IPS DF 6.9 (cell line): ENCODE measurements around the gene ADCY5.

Experiments used
- DNase-seq: peaks from one replicate; pipeline ENCODE4 v3.0.0-alpha.2; 2013; ENCODE audit warnings: low read depth, low spot score
- H3K27ac ChIP-seq: one replicate; pipeline ENCODE4 v1.5.1; 2013; ENCODE audit warnings: low read length, control low read depth
- H3K27me3 ChIP-seq: 2 replicates; pipeline ENCODE4 v1.6.1; 2013; ENCODE audit warnings: mild to moderate bottlenecking, low read length; ENCODE audit not compliant: control insufficient read depth, insufficient read depth
- H3K36me3 ChIP-seq: 2 replicates; pipeline ENCODE4 v1.6.1; 2013; ENCODE audit warnings: low read length; ENCODE audit not compliant: control insufficient read depth, insufficient read depth
- H3K4me1 ChIP-seq: 2 replicates; pipeline ENCODE4 v1.6.1; 2013; ENCODE audit warnings: low read length; ENCODE audit not compliant: control insufficient read depth, insufficient read depth
- H3K4me3 ChIP-seq: 2 replicates; pipeline ENCODE4 v1.5.1; 2013; ENCODE audit warnings: mild to moderate bottlenecking, low read length
- H3K9me3 ChIP-seq: 2 replicates; pipeline ENCODE4 v1.6.1; 2013; ENCODE audit warnings: low read length, inconsistent platforms; ENCODE audit not compliant: control insufficient read depth, insufficient read depth
- WGBS: extraction: QIAGEN DNeasy Blood & Tissue Kit; methylation state at CpG from one replicate; pipeline ENCODE4 v1.1.7; 2013; ENCODE audit warnings: mixed read lengths, missing lambda C conversion rate; ENCODE audit not compliant: insufficient read length, insufficient coverage; 5-methylcytosine and 5-hydroxymethylcytosine counted together

Gene ADCY5

DNA sequence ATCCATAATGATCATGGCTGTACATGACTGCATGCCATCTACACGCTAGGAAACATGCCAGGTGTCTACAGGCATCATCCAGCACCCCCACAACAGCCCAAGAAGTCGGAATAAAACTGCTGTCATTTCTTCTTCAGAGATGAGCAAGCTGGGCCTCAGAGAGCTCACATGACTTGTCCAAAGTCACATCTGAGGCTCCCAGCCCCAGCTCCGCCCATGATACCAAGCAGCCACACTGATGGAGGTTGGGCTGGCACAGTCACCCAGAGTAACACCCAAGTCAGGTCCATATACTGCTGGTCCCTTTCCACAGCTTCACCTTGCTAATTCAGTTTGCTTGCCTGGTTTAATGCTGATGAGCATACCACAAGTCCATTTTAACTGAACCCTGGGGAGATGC, 130.5 kb downstream of the ADCY5 start:
- no peaks in the 10 kb centered on the region for H3K36me3 ChIP-seq
- peaks cover 21% of the 10 kb centered on the region for H3K4me1 ChIP-seq
- no peaks in the 10 kb centered on the region for H3K9me3 ChIP-seq
- no peak overlapping the region for H3K27ac ChIP-seq
- DNase-seq = no peak
- H3K4me3 ChIP-seq = no peak overlapping the region
- no CpG with 5 or more reads among the region's 3 CpGs for WGBS
- H3K27me3 ChIP-seq = no peaks in the 10 kb centered on the region

DNA sequence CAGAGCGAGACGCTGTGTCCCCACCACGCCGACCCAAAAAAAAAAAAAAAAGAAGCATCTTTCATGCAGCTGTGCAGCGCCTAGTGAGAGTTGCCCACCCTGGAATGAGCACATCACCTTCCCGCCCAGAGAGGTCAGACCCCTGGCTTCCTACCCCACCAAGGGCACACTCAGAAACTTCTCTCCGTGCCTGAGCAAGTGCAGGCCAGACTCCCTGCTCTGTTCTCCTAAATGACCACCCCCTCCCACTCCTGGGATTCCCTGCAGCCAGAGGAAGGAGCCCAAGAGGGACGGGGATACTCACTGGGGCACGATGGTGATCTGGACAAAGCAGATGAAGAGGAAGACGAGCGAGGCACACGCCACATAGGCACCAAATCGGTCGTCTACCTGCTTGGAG, 131.2 kb downstream of the ADCY5 start:
- Histone ChIP-seq H3K27me3 (no peaks in the 10 kb centered on the region), H3K9me3 (no peaks in the 10 kb centered on the region), H3K36me3 (no peaks in the 10 kb centered on the region), H3K4me1 (peaks cover 25% of the 10 kb centered on the region), H3K4me3 (no peak overlapping the region), H3K27ac (no peak overlapping the region)
- no CpG with 5 or more reads among the region's 14 CpGs for WGBS
- no peak for DNase-seq

DNA sequence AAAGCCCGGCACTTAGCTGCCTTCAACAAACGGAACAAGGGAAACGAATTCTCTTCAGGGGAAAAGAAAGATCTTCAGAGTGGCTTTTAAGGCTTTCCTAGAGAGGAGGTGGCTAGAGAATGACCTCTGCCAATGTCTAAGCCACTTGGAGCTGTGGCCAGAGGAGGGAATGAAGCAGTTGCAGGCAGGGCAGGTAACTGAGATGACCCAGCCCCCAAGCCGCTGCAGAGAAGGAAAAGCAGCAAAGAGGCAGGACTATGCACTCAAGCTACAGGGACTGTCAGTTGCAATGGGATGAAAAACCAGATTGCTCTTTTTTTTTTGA, 133.7 kb downstream of the ADCY5 start:
- no CpG with 5 or more reads among the region's 4 CpGs for WGBS
- H3K27ac ChIP-seq = peak overlapping the region; percentile 40
- no peaks in the 10 kb centered on the region for H3K9me3 ChIP-seq
- no peak for DNase-seq
- H3K4me3 ChIP-seq = no peak overlapping the region
- no peaks in the 10 kb centered on the region for H3K36me3 ChIP-seq
- H3K4me1 ChIP-seq = peaks cover 28% of the 10 kb centered on the region
- H3K27me3 ChIP-seq = no peaks in the 10 kb centered on the region

DNA sequence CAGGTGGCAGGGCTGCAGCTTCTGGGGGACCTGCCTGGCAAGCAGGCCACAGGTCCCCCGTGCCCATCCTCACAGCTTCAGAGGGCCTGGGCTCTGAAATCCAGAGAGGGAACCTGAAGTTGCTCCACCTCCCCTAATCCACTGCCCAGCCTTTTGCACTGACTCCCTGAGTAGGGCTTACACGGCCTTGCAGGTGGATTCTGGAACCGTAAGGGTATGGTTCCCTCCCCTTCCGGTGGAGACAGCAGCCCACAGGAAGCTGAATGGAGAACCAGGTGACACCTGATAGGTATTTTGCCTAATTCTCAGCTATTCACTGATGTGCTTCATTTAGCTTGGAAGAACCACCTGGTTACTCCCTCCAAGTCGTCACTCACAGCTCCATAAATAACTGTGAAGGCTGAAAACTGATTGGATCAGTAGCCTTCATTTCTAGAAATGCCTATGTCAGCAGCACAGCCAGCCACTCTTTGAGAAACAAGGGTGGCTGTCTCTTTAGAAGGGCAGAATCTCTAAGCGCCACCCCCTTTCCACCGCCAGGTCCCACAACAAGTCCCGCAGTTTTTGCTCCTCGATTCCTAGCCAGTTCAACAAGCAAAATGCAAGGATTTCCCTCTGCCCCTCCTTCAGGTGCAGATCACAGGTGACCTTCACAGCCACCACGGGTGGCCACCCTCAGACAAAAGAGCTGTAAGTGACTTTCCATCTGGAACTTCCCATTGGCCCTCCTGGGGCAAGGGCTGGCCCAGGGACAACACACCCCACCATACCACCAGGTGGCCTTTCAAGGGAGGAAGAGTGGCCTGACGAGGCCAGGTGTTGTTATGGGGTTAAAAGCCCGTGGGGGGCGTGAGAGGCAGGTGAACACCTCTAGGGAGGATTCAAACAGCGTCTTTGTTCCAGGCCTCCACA, 134.3 kb downstream of the ADCY5 start:
- Histone ChIP-seq H3K27ac (peak overlapping the region; percentile 17), H3K4me3 (no peak overlapping the region; the same call in 1 of the 2 replicates), H3K27me3 (no peaks in the 10 kb centered on the region), H3K9me3 (no peaks in the 10 kb centered on the region), H3K36me3 (no peaks in the 10 kb centered on the region), H3K4me1 (peaks cover 24% of the 10 kb centered on the region)
- peak; percentile 94 for DNase-seq
- WGBS = no CpG with 5 or more reads among the region's 14 CpGs

DNA sequence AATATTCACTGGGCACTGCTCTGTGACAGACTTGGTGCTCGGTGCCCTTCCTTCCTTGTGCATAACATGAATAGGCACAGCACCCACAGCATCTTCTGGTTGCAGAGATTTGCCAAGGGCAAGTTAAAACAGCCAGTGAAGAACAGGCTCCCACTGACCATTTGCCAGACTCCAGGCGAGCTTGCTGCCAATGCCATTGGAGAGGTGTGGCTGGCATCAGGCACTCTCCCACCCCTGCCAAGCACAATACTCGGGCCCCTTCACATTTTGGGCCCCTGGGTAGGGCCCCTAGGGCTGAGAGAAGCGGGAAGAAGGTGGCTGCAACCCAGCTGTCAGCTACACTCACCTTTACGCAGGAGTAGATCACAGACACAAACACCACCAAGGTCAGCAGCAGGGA, 135.0 kb downstream of the ADCY5 start:
- Histone ChIP-seq H3K27ac (peak overlapping the region; percentile 17), H3K36me3 (no peaks in the 10 kb centered on the region), H3K4me3 (no peak overlapping the region), H3K4me1 (peaks cover 21% of the 10 kb centered on the region; the same call in 1 of the 2 replicates), H3K27me3 (no peaks in the 10 kb centered on the region), H3K9me3 (no peaks in the 10 kb centered on the region)
- no CpG with 5 or more reads among the region's 5 CpGs for WGBS
- no peak for DNase-seq

DNA sequence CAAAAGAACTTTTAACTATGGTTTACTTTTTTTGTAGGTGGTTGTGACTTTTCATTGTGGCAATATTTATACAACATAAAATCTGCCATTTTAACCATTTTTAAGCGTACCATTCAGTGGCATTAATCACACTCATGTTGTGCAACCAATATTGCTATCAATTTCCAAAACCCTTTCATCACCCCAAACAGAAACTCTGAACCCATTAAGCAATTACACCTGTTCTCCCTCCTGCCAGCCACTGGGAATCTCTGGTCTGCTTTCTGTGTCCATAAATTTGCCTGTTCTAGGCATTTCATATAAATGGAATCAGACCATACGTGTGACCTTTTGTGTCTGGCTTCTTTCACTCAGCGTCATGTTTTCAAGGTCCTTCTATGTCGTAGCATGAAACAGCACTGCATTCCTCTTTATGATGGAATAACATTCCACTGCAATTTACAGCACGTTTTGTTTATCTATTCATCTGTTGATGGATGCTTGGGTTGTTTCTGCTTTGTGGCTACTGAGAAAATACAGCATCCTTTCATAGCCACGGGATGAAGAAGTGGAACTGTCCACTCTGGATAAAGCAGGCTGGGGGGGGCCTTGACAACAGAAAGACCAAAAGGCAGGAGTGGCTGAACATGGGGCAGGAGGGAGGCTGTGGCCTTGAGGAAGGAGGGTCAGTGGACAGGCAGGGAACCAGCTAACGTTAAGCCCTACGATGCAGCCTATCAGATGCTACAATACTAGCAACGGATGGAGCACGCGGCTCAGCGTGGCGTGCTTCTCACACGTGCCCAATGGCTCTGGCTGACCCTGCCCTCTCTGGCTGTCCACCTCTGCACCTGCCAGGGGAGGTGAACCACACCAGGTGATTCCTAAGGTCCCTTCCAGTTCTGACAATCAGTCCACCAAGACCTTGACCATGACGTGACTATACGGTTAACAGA, 136.3 kb downstream of the ADCY5 start:
- Histone ChIP-seq H3K27me3 (no peaks in the 10 kb centered on the region), H3K36me3 (no peaks in the 10 kb centered on the region), H3K9me3 (no peaks in the 10 kb centered on the region), H3K4me3 (no peak overlapping the region), H3K27ac (no peak overlapping the region), H3K4me1 (peaks cover 21% of the 10 kb centered on the region; the same call in 1 of the 2 replicates)
- DNase-seq = no peak
- no CpG with 5 or more reads among the region's 16 CpGs for WGBS

DNA sequence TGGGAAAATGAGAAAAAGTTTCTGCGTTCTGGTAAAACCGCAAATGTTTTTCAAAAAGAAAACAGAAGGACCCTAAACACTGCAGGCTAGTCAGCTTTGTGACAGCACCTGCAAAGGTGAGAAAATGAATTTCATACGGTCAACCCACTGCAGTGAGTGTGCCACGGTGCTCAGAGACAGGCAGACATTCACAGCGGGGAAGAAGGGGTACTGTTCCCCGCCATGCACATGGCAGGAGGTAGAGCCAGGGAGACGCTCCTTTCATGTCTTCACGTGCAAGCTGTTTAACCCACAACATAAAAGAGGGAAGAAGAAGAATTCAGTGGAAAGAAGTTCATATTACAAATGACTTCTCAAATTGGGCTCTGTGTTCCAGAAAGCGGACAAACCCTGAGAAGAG, 137.7 kb downstream of the ADCY5 start:
- no peak for DNase-seq
- H3K36me3 ChIP-seq = no peaks in the 10 kb centered on the region
- WGBS = no CpG with 5 or more reads among the region's 9 CpGs
- no peaks in the 10 kb centered on the region for H3K27me3 ChIP-seq
- H3K4me1 ChIP-seq = peaks cover 21% of the 10 kb centered on the region; the same call in 1 of the 2 replicates
- no peak overlapping the region for H3K4me3 ChIP-seq
- H3K9me3 ChIP-seq = no peaks in the 10 kb centered on the region
- H3K27ac ChIP-seq = no peak overlapping the region

DNA sequence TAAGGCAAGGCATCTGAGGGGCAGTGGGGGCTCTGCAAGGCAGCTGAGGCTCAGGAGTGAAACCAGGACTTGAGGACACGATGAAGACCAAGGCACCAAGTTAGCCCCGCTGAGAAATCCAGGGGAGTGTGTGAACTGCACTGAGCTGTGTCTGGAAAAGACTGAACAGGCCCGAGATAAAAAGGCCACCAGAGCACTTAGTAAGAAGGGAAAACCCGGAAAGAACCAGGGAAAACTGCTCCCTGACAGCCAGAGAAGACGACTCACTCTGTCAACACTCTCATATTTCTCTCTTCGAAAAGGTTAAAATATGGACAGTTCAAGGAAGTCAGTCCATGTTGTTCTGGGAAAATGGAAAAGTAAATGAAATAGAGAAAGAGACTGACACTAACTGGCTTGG, 138.1 kb downstream of the ADCY5 start:
- Histone ChIP-seq H3K27ac (no peak overlapping the region), H3K36me3 (no peaks in the 10 kb centered on the region), H3K4me3 (no peak overlapping the region), H3K27me3 (no peaks in the 10 kb centered on the region), H3K9me3 (no peaks in the 10 kb centered on the region), H3K4me1 (peaks cover 20% of the 10 kb centered on the region; the same call in 1 of the 2 replicates)
- WGBS = no CpG with 5 or more reads among the region's 6 CpGs
- DNase-seq = no peak

DNA sequence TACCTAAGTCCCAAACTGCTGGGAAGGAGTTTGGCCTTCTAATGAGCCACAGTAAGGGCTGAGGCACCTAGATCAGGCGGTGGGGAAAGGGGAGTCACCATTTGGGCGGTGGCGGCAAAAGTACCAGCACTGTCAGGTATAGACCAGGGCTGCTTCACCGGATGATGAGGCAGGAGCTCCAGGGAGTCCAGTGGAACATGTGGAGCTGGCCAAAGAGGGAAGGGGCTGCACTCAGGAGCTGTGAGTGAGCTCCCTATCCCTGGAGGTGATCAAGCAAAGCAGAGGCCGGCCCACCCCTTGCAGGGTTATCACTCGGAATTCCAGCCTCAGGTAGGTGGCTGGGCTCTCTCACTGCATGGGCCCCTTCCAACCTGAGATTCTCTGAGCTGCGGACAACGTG, 138.7 kb downstream of the ADCY5 start:
- no peak for DNase-seq
- Histone ChIP-seq H3K9me3 (no peaks in the 10 kb centered on the region), H3K27ac (no peak overlapping the region), H3K36me3 (no peaks in the 10 kb centered on the region), H3K4me3 (no peak overlapping the region), H3K4me1 (peaks cover 17% of the 10 kb centered on the region; the same call in 1 of the 2 replicates), H3K27me3 (no peaks in the 10 kb centered on the region)
- no CpG with 5 or more reads among the region's 8 CpGs for WGBS

DNA sequence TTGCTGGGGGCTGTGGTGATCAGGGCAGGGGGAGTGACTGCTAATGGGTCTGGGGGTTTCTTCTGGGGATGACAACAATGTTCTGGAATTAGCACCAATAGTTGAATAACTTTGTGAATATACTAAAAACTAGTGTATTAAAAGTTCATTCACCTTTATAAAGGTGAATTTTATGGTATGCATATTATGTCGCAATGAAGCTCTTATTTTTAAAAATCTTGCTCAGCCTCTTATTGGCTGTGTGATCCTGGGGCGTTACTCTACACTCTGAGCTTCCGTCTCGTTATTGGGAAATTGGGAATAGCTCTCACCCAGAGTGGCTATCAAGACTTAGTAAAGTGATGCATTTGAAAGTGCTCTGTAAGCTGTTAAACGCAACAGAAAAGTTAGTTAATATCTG, 141.8 kb downstream of the ADCY5 start:
- no peak overlapping the region for H3K27ac ChIP-seq
- WGBS = no CpG with 5 or more reads among the region's 5 CpGs
- H3K9me3 ChIP-seq = no peaks in the 10 kb centered on the region
- no peak overlapping the region for H3K4me3 ChIP-seq
- H3K27me3 ChIP-seq = no peaks in the 10 kb centered on the region
- H3K4me1 ChIP-seq = peaks cover 5% of the 10 kb centered on the region; the same call in 1 of the 2 replicates
- H3K36me3 ChIP-seq = peaks cover 9% of the 10 kb centered on the region
- DNase-seq = no peak
